HCT116 (cell line): ENCODE data around the gene ZNF318.

Source experiments
- CTCF ChIP-seq, 3 experiments: fragments of 200-600 bp in 1 of 3; sonication (generic) in 1 of 3; IDR thresholded peaks in 2 of 3; conservative IDR thresholded peaks in 1 of 3; 2 replicates each; pipeline ENCODE4 v1.5.1; 2012 to 2017; ENCODE audit warnings: low read depth in 2 of 3, low read length in 2 of 3, antibody characterized with exemption in 1 of 3, borderline replicate concordance in 1 of 3, control low read depth in 1 of 3, mild to moderate bottlenecking in 1 of 3, mixed read lengths in 1 of 3, mixed run types in 1 of 3, moderate library complexity in 1 of 3; ENCODE audit not compliant: insufficient read depth in 1 of 3
- POLR2A ChIP-seq: IDR thresholded peaks from 2 replicates; pipeline ENCODE4 v1.7.0; 2011; ENCODE audit warnings: borderline replicate concordance; ENCODE audit not compliant: insufficient read depth, insufficient read length; ENCODE audit errors: extremely low read depth

GRCh38 chr6:43335469-43335868 lies 34.0 kb downstream of the ZNF318 start:
- no peak for TF ChIP-seq CTCF (IDR thresholded peaks at IDR 0.05 in 2 of 3, conservative IDR thresholded peaks at IDR 0.05 in 1 of 3; ENCODE audit: borderline replicate concordance in 1 of 3, insufficient read depth in 1 of 3, low read depth in 2 of 3, low read length in 2 of 3)
- TF ChIP-seq POLR2A: no peak
